ENCODE data around the gene COX19.

- no peak for TF ChIP-seq BHLHE40 (IDR thresholded peaks at IDR 0.05; ENCODE audit: borderline replicate concordance)
- TF ChIP-seq ZNF384 (IDR thresholded peaks at IDR 0.05), result no peak
- no peak for TF ChIP-seq PKNOX1 (IDR thresholded peaks at IDR 0.05)
- TF ChIP-seq CTBP1 (IDR thresholded peaks at IDR 0.05; ENCODE audit: borderline replicate concordance), result no peak
- no peak for TF ChIP-seq FOXM1 (IDR thresholded peaks at IDR 0.05; ENCODE audit: borderline replicate concordance)
Observed at GRCh38 chr7:918118-918425, 57.3 kb downstream of the COX19 start.

All from HEK293T (cell line).